22Rv1 (cell line): Measurements from ENCODE around the gene ZFP1.

Experiments used
- ZFX ChIP-seq: fragments of 450-650 bp; IDR thresholded peaks from 2 replicates; pipeline ENCODE4 v1.6.1; 2017; ENCODE audit warnings: antibody characterized with exemption, borderline replicate concordance
- TF ChIP-seq, protein P1 (sequence below): fragments of 450-650 bp; IDR thresholded peaks from 2 replicates; pipeline ENCODE4 v1.5.1; 2017; ENCODE audit warnings: mild to moderate bottlenecking

DNA sequence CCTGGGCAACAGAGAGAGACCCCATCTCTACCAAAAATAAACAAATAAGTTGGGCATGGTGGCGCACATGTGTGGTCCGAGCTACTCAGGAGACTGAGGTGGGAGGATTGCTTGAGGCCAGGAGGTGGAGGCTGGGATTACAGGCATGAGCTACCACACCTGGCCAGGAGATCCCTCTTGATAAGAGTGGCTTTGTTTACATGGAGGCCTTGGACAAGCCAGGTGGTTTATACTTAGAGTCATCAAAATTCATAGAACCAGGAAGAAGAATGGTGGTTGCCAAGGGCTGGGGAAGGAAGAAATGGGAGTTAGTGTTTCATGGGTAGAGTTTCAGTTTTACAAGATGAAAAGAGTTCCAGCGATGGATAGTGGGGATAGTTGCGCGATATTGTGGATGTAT is 8.8 kb upstream of the ZFP1 start:
- TF ChIP-seq, protein P1, sequence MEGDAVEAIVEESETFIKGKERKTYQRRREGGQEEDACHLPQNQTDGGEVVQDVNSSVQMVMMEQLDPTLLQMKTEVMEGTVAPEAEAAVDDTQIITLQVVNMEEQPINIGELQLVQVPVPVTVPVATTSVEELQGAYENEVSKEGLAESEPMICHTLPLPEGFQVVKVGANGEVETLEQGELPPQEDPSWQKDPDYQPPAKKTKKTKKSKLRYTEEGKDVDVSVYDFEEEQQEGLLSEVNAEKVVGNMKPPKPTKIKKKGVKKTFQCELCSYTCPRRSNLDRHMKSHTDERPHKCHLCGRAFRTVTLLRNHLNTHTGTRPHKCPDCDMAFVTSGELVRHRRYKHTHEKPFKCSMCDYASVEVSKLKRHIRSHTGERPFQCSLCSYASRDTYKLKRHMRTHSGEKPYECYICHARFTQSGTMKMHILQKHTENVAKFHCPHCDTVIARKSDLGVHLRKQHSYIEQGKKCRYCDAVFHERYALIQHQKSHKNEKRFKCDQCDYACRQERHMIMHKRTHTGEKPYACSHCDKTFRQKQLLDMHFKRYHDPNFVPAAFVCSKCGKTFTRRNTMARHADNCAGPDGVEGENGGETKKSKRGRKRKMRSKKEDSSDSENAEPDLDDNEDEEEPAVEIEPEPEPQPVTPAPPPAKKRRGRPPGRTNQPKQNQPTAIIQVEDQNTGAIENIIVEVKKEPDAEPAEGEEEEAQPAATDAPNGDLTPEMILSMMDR: no peak
- TF ChIP-seq ZFX: no peak
